WTC11 (cell line): Measurements from ENCODE around the gene GTPBP3. TPM values are rescaled to one million over a fixed set of nuclear protein-coding genes. Genes with fewer than 3 reads are reported as not detected.

ENCODE experiments used
- ATAC-seq: fragments of 200-7000 bp; cut with Tn5 transposase; 2 replicates; pipeline ENCODE4 v1.10.0; 2021; ENCODE audit warnings: mild to moderate bottlenecking, moderate library complexity
- CTCF ChIA-PET: fragments of 300-600 bp; sonication (Branson Sonifier 250); formaldehyde crosslinking; loops from one replicate; lab custom pipeline; 2021; ENCODE audit warnings: antibody characterized with exemption; lab: Charles Lee
- POLR2A ChIA-PET: fragments of 350-600 bp; sonication (Branson Sonifier 250); formaldehyde crosslinking; loops from one replicate; lab custom pipeline; 2021; ENCODE audit warnings: antibody characterized with exemption; lab: Charles Lee
- DNase-seq: peaks from one replicate; pipeline ENCODE4 v3.0.0; 2021; ENCODE audit warnings: low spot score
- H3K27ac Mint-ChIP-seq: 2 replicates; pipeline ENCODE4 v1.8.0; 2021; ENCODE audit warnings: mixed read lengths
- H3K27me3 Mint-ChIP-seq: 2 replicates; pipeline ENCODE4 v1.8.0; 2021; ENCODE audit warnings: low read depth, mild to moderate bottlenecking, moderate library complexity, mixed read lengths
- H3K36me3 Mint-ChIP-seq: 2 replicates; pipeline ENCODE4 v1.8.0; 2021; ENCODE audit warnings: mixed read lengths
- H3K4me1 Mint-ChIP-seq: 2 replicates; pipeline ENCODE4 v1.8.0; 2022; ENCODE audit warnings: mixed read lengths
- H3K4me3 Mint-ChIP-seq: 2 replicates; pipeline ENCODE4 v1.8.0; 2021; ENCODE audit warnings: mild to moderate bottlenecking, moderate library complexity, mixed read lengths
- H3K9me3 Mint-ChIP-seq: 2 replicates; pipeline ENCODE4 v1.8.0; 2021; ENCODE audit warnings: mixed read lengths
- CREM ChIP-seq: sonication (generic); formaldehyde crosslinking; IDR thresholded peaks from 2 replicates; pipeline ENCODE4 v1.8.1; 2022; ENCODE audit warnings: mild to moderate bottlenecking, missing genetic modification reagents, moderate library complexity
- EMX1 ChIP-seq: fragments of 250-450 bp; sonication (Bioruptor Pico); IDR thresholded peaks from 2 replicates; pipeline ENCODE4 v1.8.0; 2021; ENCODE audit warnings: mild to moderate bottlenecking
- ESRRA ChIP-seq: sonication (generic); formaldehyde crosslinking; IDR thresholded peaks from 2 replicates; pipeline ENCODE4 v1.8.1; 2022; ENCODE audit warnings: mild to moderate bottlenecking, missing genetic modification reagents, borderline replicate concordance
- FOXP1 ChIP-seq: sonication (generic); formaldehyde crosslinking; IDR thresholded peaks from 2 replicates; pipeline ENCODE4 v1.8.0; 2022; ENCODE audit warnings: missing genetic modification reagents, mild to moderate bottlenecking, moderate library complexity, borderline replicate concordance
- GABPB1 ChIP-seq: sonication (generic); formaldehyde crosslinking; IDR thresholded peaks from 2 replicates; pipeline ENCODE4 v1.8.1; 2023; ENCODE audit warnings: mild to moderate bottlenecking, missing genetic modification reagents
- GTF2I ChIP-seq: fragments of 250-450 bp; sonication (Bioruptor Pico); conservative IDR thresholded peaks from 2 replicates; pipeline ENCODE4 v1.4.0; 2021; ENCODE audit warnings: mild to moderate bottlenecking
- IRF2 ChIP-seq: sonication (generic); formaldehyde crosslinking; IDR thresholded peaks from 2 replicates; pipeline ENCODE4 v1.8.0; 2022; ENCODE audit warnings: low read depth, missing genetic modification reagents, borderline replicate concordance
- JAZF1 ChIP-seq: fragments of 250-450 bp; sonication (Bioruptor Pico); IDR thresholded peaks from 2 replicates; pipeline ENCODE4 v1.9.0; 2021; ENCODE audit warnings: moderate library complexity, mild to moderate bottlenecking, inconsistent platforms
- MYBL2 ChIP-seq: sonication (generic); formaldehyde crosslinking; IDR thresholded peaks from 2 replicates; pipeline ENCODE4 v1.8.1; 2023; ENCODE audit warnings: mild to moderate bottlenecking, moderate library complexity, missing genetic modification reagents
- NFE2L1 ChIP-seq: sonication (generic); formaldehyde crosslinking; IDR thresholded peaks from 2 replicates; pipeline ENCODE4 v1.8.1; 2023; ENCODE audit warnings: missing genetic modification reagents
- OVOL2 ChIP-seq: fragments of 250-450 bp; sonication (Bioruptor Pico); IDR thresholded peaks from 2 replicates; pipeline ENCODE4 v1.9.0; 2021; ENCODE audit warnings: mild to moderate bottlenecking, borderline replicate concordance
- PRRX2 ChIP-seq: fragments of 250-450 bp; sonication (Bioruptor Pico); IDR thresholded peaks from 2 replicates; pipeline ENCODE4 v1.8.0; 2021; ENCODE audit warnings: mild to moderate bottlenecking
- SMAD4 ChIP-seq: sonication (generic); formaldehyde crosslinking; IDR thresholded peaks from 2 replicates; pipeline ENCODE4 v1.8.0; 2022; ENCODE audit warnings: mild to moderate bottlenecking, missing genetic modification reagents
- SOX15 ChIP-seq: fragments of 250-450 bp; sonication (Bioruptor Pico); IDR thresholded peaks from 2 replicates; pipeline ENCODE4 v1.9.0; 2021; ENCODE audit warnings: mild to moderate bottlenecking
- TEAD1 ChIP-seq: sonication (generic); formaldehyde crosslinking; IDR thresholded peaks from 2 replicates; pipeline ENCODE4 v1.8.0; 2022; ENCODE audit warnings: mild to moderate bottlenecking, missing genetic modification reagents
- total RNA-seq: library from RNA; stranded (reverse); gene quantifications from 3 replicates; pipeline ENCODE4 v1.2.3, GENCODE V29; 2021
- TF ChIP-seq, protein P1 (sequence below): sonication (generic); formaldehyde crosslinking; IDR thresholded peaks from 2 replicates; pipeline ENCODE4 v1.8.1; 2023; ENCODE audit warnings: mild to moderate bottlenecking, moderate library complexity, missing genetic modification reagents
- TF ChIP-seq, protein P2 (sequence below): sonication (generic); formaldehyde crosslinking; IDR thresholded peaks from 2 replicates; pipeline ENCODE4 v1.8.1; 2023; ENCODE audit warnings: mild to moderate bottlenecking, missing genetic modification reagents
- TF ChIP-seq, protein P3 (sequence below): sonication (generic); formaldehyde crosslinking; IDR thresholded peaks from 2 replicates; pipeline ENCODE4 v1.8.1; 2023; ENCODE audit warnings: mild to moderate bottlenecking, missing genetic modification reagents, moderate library complexity
- TF ChIP-seq, protein P4 (sequence below): sonication (generic); formaldehyde crosslinking; IDR thresholded peaks from 2 replicates; pipeline ENCODE4 v1.8.1; 2022; ENCODE audit warnings: mild to moderate bottlenecking, moderate library complexity, missing genetic modification reagents

Gene GTPBP3
- total RNA-seq, 1 experiment from 2014 or later, result 93.0 TPM

DNA sequence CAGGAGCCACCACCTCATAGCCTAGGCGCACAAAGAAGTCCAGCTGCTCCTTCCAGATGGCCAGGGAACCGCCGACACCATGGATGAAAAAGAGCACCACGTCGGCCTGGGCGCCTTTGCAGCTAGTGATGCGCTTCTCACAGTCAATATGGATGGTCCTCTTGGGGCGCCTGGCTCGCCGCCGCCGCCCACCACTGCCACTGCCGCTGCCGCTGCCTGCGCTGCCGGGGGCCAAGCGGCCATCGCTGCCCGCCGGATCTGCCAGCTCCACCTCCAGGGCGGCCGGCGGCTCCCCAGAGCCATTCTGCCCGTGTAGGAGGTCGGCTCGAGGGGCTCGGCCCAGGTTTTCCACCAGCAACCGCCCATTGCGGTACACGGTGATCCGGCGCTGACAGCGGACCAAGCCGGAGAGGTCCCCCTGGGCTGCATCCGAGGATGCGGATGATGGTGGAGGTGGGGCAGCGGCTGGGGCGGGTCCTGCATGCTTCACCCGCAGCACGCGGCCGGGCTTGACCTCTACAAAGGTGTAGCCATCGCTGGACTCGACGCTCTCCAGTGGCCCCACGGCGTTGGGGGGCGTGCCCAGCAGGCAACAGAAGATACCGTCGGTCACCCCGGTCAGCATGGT lies 36.2 kb upstream of the GTPBP3 start:
- ATAC-seq (no peak), DNase-seq (no peak)
- Mint-ChIP-seq H3K9me3 (peaks cover 5% of the 10 kb centered on the region), H3K36me3 (peaks cover 27% of the 10 kb centered on the region), H3K27ac (no peak overlapping the region), H3K4me1 (peaks cover 29% of the 10 kb centered on the region), H3K27me3 (no peaks in the 10 kb centered on the region), H3K4me3 (peak overlapping the region; percentile 35; the same call in 1 of the 2 replicates)
- TF ChIP-seq NFE2L1 (CRISPR knock-in tag) (no peak), FOXP1 (no peak), PRRX2 (CRISPR knock-in tag) (no peak), SMAD4 (no peak), JAZF1 (CRISPR knock-in tag) (no peak), MYBL2 (CRISPR knock-in tag) (no peak), IRF2 (CRISPR knock-in tag) (no peak), GABPB1 (CRISPR knock-in tag) (no peak), SOX15 (no peak)
- TF ChIP-seq, protein P1, sequence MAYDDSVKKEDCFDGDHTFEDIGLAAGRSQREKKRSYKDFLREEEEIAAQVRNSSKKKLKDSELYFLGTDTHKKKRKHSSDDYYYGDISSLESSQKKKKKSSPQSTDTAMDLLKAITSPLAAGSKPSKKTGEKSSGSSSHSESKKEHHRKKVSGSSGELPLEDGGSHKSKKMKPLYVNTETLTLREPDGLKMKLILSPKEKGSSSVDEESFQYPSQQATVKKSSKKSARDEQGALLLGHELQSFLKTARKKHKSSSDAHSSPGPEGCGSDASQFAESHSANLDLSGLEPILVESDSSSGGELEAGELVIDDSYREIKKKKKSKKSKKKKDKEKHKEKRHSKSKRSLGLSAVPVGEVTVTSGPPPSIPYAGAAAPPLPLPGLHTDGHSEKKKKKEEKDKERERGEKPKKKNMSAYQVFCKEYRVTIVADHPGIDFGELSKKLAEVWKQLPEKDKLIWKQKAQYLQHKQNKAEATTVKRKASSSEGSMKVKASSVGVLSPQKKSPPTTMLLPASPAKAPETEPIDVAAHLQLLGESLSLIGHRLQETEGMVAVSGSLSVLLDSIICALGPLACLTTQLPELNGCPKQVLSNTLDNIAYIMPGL, result no peak
- TF ChIP-seq, protein P2, sequence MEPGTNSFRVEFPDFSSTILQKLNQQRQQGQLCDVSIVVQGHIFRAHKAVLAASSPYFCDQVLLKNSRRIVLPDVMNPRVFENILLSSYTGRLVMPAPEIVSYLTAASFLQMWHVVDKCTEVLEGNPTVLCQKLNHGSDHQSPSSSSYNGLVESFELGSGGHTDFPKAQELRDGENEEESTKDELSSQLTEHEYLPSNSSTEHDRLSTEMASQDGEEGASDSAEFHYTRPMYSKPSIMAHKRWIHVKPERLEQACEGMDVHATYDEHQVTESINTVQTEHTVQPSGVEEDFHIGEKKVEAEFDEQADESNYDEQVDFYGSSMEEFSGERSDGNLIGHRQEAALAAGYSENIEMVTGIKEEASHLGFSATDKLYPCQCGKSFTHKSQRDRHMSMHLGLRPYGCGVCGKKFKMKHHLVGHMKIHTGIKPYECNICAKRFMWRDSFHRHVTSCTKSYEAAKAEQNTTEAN (CRISPR knock-in tag), result no peak
- TF ChIP-seq, protein P3, sequence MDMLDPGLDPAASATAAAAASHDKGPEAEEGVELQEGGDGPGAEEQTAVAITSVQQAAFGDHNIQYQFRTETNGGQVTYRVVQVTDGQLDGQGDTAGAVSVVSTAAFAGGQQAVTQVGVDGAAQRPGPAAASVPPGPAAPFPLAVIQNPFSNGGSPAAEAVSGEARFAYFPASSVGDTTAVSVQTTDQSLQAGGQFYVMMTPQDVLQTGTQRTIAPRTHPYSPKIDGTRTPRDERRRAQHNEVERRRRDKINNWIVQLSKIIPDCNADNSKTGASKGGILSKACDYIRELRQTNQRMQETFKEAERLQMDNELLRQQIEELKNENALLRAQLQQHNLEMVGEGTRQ (CRISPR knock-in tag), result no peak
- ChIA-PET CTCF (no interaction called here), POLR2A (no interaction called here)

DNA sequence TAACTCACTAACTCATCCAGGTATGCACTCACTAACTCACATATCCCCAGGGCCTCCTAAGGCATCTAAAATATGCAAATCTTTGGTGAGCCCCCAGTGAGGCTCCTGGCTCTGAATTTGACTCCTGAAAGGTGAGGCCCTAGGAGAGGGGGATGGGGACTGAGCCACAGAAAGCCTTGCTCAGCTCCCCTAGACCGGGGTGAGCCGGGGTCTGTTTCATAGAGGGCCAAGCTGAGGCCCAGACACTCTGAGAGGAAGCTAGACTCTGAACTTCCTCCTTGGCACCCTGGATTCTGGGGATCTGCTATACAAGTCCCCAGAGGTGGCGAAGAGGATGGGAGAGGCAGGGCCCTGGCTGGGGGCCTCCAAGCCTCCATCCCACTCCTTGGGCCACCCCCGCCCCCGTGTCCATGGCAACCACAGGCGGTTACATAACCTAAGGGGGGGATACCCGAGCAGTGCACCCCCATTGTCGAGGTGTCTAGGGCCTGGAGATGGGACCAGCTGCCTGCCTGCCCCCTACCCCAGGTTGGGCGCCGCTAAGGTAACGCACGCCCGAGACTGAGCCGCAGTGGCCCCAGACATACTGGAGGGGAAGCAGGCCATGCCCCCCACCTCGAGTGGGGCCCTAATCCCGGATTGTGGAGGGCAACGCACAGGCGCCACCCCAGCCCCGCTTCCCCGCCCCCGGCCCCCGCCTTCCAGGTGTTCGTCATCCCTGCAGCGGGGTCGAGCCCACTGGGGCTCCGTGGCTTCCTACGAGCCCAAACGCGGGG lies 34.8 kb upstream of the GTPBP3 start:
- ATAC-seq (no peak; the same call in 1 of the 2 replicates), DNase-seq (peak; percentile 40)
- ChIA-PET CTCF (interaction anchor here (0.9 to 1.2 kb wide), 4 partner anchors 8 to 31 kb away, joined by 3 to 12 read pairs (median 3); no protein-coding TSS in a partner anchor), POLR2A (interaction anchor here (0.5 to 1.5 kb wide), 3 partner anchors 9 to 46 kb away, joined by 3 to 4 read pairs (median 3); no protein-coding TSS in a partner anchor)
- no peak overlapping the region for H3K27ac Mint-ChIP-seq
- H3K4me1 Mint-ChIP-seq, result peaks cover 31% of the 10 kb centered on the region
- no peaks in the 10 kb centered on the region for H3K27me3 Mint-ChIP-seq
- H3K36me3 Mint-ChIP-seq, result peaks cover 16% of the 10 kb centered on the region
- 0 out of 2 replicates have a peak, but pooled peaks have one; percentile 14 for TF ChIP-seq EMX1 (CRISPR knock-in tag)
- no peak for TF ChIP-seq OVOL2 (CRISPR knock-in tag)
- TF ChIP-seq FOXP1, result 0 out of 2 replicates have a peak, but pooled peaks have one; percentile 5
- peak overlapping the region; percentile 68 for H3K4me3 Mint-ChIP-seq
- peaks cover 5% of the 10 kb centered on the region for H3K9me3 Mint-ChIP-seq

DNA sequence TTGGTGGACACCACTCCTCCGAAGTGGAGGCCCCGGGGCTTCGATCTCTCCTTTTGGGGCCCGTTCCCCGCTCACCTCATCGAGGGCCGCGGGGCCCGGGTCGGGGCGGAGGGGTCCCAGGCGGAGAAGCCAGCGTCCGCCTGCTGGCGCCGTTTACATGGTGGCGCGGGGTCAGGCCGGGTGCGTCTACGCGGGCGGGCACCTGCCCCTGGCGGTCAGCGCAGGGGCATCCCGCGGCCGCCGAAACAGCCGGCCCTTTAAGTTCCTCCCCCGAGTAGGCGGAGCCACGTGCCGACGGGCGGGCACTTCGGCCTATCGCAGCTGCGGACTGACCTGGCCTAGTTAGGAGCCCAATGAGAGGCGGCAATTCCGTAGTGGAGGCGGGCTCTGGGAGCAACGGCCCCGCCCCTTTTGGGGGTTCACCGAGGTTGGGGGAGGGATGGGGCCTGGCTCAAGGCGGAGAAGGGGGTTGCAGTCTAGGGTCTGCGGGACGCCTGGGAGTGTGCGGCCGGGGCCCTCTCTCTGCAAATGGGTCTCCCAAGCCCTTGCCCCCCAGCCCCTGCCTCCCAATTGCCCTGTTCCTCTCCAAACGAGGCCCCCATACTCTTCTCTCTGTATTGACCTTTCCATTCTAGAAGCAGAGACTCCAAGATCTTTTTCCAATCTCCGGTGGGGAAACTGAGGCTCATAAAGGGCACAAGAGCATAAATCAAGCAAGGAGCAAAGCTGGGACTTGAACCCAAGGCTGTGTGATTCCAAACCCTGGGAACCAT lies 34.0 kb upstream of the GTPBP3 start, which contains the start of gene ABHD8:
Gene ABHD8, minus strand, starts transcription at position 259 of the 773 bp plus-strand sequence. CDS start 1,809 bp downstream, outside the sequence.
- H3K36me3 Mint-ChIP-seq, result peaks cover 11% of the 10 kb centered on the region
- H3K9me3 Mint-ChIP-seq, result peaks cover under 1% of the 10 kb centered on the region
- peak; percentile 99 for DNase-seq
- ChIA-PET CTCF (interaction anchor here (0.7 to 2.1 kb wide), 6 partner anchors 11 to 177 kb away, joined by 3 to 8 read pairs (median 4); no protein-coding TSS in a partner anchor), POLR2A (interaction anchor here (1.5 kb wide), 1 partner anchor 24 kb away, joined by 4 read pairs; no protein-coding TSS in a partner anchor)
- no peaks in the 10 kb centered on the region for H3K27me3 Mint-ChIP-seq
- H3K4me3 Mint-ChIP-seq, result peak within 1 kb of the TSS; percentile 68
- peaks cover 37% of the 10 kb centered on the region for H3K4me1 Mint-ChIP-seq
- peak within 1 kb of the TSS; percentile 57; the same call in 1 of the 2 replicates for H3K27ac Mint-ChIP-seq
- ATAC-seq, result peak; percentile 81
- peak; percentile 60; the same call in 1 of the 2 replicates for TF ChIP-seq CREM (CRISPR knock-in tag)
- peak; percentile 34; the same call in 1 of the 2 replicates for TF ChIP-seq FOXP1
- TF ChIP-seq, protein P3 (CRISPR knock-in tag), result peak; percentile 92
- no peak for TF ChIP-seq GTF2I (CRISPR knock-in tag)
- TF ChIP-seq, protein P4, sequence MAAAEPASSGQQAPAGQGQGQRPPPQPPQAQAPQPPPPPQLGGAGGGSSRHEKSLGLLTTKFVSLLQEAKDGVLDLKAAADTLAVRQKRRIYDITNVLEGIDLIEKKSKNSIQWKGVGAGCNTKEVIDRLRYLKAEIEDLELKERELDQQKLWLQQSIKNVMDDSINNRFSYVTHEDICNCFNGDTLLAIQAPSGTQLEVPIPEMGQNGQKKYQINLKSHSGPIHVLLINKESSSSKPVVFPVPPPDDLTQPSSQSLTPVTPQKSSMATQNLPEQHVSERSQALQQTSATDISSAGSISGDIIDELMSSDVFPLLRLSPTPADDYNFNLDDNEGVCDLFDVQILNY (CRISPR knock-in tag), result peak; percentile 70; the same call in 1 of the 2 replicates
- TF ChIP-seq ESRRA (CRISPR knock-in tag), result no peak
- TF ChIP-seq, protein P2 (CRISPR knock-in tag), result 0 out of 2 replicates have a peak, but pooled peaks have one; percentile 51
- 0 out of 2 replicates have a peak, but pooled peaks have one; percentile 59 for TF ChIP-seq TEAD1
